Astrocyte (in vitro differentiated cells and primary cell): ENCODE results near the gene SLC16A12.

Experiments
- EZH2 ChIP-seq: IDR thresholded peaks from 2 replicates; pipeline ENCODE4 v1.6.1; 2012; ENCODE audit warnings: mild to moderate bottlenecking, low read length, inconsistent platforms; ENCODE audit not compliant: insufficient read depth
- TF ChIP-seq, protein P1 (sequence below): IDR thresholded peaks from 2 replicates; pipeline ENCODE4 v1.5.1; 2011; ENCODE audit warnings: low read depth, mild to moderate bottlenecking, inconsistent platforms, low read length, moderate library complexity; ENCODE audit not compliant: insufficient read depth

DNA sequence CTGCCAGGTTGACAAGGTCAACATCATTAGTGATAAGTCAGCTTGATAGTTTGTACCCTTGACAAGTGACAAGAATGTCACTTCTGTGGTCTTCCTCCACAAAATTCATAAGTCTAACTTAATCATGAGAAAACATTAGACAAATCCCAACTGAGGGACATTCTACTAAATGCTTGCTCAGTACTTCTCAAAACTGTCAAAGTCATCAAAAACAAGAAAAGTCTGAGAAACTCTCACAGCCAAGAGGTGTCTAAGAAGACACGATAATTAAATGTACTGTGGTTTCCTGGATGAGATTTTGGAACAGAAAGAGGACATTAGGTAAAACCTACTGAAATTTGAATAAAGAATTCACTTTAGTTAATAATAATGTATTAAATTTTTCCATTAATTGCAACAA, 29.8 kb upstream of the SLC16A12 start:
- TF ChIP-seq EZH2: no peak
- TF ChIP-seq, protein P1, sequence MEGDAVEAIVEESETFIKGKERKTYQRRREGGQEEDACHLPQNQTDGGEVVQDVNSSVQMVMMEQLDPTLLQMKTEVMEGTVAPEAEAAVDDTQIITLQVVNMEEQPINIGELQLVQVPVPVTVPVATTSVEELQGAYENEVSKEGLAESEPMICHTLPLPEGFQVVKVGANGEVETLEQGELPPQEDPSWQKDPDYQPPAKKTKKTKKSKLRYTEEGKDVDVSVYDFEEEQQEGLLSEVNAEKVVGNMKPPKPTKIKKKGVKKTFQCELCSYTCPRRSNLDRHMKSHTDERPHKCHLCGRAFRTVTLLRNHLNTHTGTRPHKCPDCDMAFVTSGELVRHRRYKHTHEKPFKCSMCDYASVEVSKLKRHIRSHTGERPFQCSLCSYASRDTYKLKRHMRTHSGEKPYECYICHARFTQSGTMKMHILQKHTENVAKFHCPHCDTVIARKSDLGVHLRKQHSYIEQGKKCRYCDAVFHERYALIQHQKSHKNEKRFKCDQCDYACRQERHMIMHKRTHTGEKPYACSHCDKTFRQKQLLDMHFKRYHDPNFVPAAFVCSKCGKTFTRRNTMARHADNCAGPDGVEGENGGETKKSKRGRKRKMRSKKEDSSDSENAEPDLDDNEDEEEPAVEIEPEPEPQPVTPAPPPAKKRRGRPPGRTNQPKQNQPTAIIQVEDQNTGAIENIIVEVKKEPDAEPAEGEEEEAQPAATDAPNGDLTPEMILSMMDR: no peak
